IPS-11a (cell line): ENCODE results near the gene RECQL5.

Experiments
- H3K4me3 ChIP-seq: one replicate; pipeline ENCODE4 v1.5.1; 2013; ENCODE audit warnings: low read depth, low read length, control low read depth

RECQL5 gene

GRCh38 chr17:75619506-75620431, 47.2 kb downstream of the RECQL5 start:
- H3K4me3 ChIP-seq = no peak overlapping the region

DNA sequence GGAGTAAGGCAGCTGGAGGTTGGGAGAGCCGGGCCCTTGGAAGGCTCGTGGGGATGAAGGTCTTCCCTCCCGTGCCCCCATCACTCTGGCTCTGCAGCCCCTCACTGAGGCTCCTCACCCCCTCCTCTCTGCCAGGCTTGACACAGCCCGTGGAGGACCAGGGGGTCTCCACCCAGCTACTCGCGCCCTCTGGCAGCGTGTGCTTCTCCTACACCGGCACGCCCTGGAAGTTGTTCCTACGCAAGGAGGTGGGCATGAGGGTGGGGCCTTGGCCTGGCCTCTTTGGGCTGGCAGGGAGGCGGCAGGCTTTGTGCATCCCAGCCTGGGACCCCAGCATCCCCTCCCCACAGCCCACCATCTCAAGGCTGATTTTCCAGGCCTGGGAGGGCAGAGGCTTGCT, 49.3 kb downstream of the RECQL5 start:
- no peak overlapping the region for H3K4me3 ChIP-seq

GRCh38 chr17:75617218-75617617, 49.7 kb downstream of the RECQL5 start:
- H3K4me3 ChIP-seq = no peak overlapping the region

DNA sequence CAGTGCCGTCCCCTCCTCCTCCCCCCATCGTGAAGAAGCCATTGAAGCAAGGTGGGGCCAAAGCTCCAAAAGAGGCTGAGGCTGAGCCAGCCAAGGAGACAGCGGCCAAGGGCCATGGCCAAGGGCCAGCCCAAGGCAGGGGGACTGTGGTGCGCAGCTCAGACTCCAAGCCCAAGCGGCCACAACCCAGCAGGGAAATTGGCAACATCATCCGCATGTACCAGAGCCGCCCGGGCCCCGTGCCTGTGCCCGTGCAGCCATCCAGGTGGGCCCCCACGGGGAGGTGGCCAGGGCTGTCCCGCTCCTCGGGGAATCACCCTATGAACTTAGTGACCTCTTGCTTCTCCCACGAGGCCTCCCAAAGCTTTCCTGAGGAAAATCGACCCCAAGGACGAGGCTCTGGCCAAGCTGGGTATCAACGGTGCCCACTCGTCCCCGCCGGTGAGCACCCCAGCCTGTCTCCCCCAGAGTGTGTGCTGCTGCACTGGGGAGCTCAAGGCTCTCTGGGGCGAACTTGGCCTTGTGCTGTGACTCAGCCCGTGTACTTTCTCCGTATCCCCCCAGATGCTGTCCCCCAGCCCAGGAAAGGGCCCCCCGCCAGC, 50.3 kb downstream of the RECQL5 start:
- no peak overlapping the region for H3K4me3 ChIP-seq

- no peak overlapping the region for H3K4me3 ChIP-seq
These were observed 51.7 kb downstream of the RECQL5 start for GRCh38 chr17:75615301-75615700.

DNA sequence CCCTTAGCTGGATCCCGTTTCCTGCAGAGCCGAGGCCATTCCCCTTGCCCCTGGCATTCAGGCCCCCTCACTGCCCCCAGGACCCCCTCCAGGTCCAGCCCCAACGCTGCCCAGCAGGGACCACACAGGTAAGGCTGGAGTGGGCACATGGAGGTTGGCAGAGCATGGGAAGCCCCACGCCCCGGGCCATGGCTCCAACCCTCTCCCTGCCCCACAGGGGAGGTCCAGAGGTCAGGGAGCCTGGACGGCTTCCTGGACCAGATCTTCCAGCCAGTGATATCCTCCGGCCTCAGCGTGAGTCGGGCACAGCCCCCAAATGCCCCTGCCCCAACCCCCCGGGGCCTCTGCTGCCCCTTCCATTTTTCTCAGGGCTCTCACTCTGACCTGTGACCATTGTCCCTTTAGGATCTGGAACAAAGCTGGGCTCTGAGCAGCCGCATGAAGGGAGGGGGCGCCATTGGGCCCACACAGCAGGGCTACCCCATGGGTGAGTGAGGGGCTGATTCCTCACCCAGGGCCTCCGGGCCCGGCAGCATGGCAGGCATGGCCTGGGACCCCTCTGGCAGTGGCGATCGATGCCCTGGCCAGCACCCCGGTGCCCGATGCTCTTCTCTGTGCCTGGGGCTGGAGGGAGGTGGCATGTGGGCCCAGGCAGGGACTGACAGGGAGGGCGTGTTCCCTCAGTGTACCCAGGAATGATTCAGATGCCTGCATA, 52.2 kb downstream of the RECQL5 start:
- H3K4me3 ChIP-seq = no peak overlapping the region

GRCh38 chr17:75614006-75614405, 52.9 kb downstream of the RECQL5 start:
- no peak overlapping the region for H3K4me3 ChIP-seq

GRCh38 chr17:75612906-75613626, 53.9 kb downstream of the RECQL5 start:
- H3K4me3 ChIP-seq = no peak overlapping the region

- no peak overlapping the region for H3K4me3 ChIP-seq
These were observed 55.0 kb downstream of the RECQL5 start for GRCh38 chr17:75611851-75612429.

- H3K4me3 ChIP-seq = no peak overlapping the region
These were observed 56.6 kb downstream of the RECQL5 start for GRCh38 chr17:75610103-75610984.

DNA sequence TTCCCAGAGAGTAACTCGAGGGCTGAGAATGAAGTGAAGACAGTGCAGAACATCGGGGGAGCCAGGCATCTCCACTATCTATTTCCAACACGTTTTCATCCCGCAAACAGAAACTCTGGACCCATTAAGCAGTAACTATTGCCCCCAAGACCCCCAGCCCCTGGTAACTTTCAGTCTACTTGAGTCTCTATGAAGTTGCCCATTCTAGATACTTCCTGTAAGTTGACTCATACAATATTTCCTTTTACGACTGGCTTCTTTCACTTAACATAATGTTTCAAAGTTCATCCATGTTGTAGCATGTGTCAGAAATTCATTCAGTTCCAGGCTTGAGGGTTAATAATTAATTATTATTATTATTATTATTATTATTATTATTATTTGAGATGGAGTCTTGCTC, 59.9 kb downstream of the RECQL5 start:
- no peak overlapping the region for H3K4me3 ChIP-seq

DNA sequence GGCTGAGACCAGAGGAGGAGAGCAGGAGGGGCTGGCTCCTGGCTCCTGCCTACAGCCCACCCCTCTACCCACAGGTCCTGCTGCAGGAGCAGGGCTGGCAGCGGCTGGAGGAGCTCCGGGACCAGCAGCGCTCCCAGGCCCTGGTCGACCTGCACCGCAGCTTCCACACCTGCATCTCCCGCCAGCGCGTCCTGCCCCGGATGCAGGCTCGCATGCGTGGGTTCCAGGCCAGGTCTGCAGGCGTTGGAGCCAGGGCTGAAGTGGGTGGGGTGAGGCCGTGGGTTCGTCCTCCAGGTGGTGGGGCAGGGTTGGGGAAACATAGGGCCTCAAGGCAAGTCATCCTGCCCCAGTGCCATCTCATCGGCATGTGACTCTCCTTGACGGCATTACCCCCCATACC, 61.2 kb downstream of the RECQL5 start:
- no peak overlapping the region for H3K4me3 ChIP-seq

DNA sequence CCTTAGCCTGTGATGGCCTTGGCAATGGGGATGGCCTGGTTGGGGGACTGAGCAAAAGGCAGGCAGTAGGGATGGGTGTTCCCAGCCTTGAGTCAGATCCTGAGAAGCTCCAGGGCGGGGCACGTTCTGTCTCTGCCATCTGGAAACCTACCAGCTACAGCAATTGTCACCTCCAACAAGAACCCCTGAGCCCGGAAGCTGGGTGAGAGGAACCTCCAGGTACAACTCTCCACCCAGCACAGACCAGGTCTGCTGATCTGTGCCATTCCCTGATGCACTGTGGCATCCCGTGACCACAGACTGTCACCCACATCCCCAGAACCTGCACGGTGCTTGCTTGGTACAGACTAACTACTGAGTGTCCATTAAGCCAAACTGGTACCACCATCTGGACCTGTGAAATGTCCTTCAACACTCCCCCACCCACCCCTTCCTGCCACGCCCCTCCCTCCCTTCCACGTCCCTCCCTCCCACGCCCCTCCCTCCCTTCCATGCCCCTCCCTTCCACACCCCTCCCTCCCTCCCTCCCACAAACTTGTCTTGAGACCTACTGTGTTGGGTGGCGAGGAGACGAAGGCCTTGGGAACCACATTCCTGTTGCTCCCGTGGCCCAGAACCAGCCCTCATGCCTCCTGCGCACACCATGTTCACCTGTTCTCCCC, 62.8 kb downstream of the RECQL5 start:
- H3K4me3 ChIP-seq = no peak overlapping the region

DNA sequence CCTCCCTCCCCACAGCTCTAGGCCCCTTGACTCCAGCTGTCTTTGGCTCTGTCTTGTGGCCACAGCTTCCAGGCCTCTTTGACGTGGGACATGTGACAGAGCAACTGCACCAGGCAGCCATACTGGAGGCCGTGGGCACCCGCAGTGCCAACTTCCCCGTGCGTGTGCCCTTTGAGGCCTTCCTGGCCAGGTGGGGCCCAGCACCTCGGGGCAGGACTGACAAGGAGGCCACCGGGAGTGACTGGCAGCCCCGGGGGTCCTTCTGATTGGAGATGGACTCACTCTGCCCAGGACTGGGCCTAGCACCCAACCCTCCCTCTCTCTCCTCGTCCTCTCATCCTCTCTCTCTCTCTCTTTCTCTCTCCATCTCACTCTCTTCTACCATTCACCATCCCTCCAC, 63.8 kb downstream of the RECQL5 start:
- no peak overlapping the region for H3K4me3 ChIP-seq

DNA sequence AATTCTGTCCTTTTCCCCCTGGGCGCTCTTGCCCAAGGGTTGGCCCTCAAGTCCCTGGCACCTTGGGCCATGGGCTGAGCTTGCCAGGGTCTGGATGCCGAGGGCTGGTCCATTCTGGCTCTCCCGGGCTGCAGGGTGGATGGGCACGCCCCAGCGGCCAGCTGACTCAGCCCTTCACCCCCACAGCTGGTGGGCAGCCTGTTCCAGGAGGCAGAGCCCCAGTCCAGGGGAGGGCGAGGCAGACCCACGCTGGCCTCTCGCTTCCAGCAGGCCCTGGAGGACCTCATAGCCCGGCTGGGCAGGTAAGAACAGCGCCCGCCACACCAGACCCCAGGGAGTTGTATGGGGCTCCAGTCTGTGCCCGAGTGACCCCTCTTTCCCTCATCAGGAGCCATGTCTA, 64.3 kb downstream of the RECQL5 start:
- no peak overlapping the region for H3K4me3 ChIP-seq

- no peak overlapping the region for H3K4me3 ChIP-seq
These were observed 65.6 kb downstream of the RECQL5 start for GRCh38 chr17:75601057-75601987.

DNA sequence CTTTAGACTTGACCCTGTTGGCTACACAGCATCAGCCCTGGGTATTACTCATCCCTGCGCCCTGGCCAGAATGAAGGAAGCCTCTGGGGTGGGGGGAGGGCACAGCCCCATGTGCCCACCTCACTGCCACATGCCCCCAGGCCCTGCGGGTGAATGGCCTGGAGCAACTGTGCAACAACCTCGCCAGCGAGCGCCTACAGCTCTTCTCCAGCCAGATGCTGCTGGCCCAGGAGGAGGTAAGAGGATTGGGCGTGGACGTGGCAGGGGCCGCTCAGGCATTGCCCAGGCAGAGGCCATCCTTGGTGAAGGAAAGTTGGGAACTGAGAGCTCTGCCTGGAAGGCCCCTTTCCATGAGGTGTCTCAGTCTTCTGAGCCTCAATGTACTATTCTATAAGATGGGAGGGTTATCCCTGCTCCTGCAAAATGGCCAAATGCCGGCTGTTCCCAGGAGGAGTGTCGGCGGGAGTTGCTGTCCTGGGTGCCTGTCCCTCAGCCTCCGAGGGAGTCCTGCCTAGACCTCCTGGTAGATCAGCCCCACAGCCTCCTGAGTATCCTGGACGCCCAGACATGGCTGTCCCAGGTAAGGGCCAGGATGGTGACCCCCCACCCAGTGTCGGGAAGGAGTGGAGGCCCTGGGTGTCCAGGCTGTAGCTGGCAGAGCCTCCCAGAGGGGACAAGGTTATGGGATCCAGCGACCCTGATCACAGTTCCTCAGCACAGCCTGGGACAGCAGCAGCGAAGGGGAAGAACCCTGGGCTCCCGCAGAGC, 70.5 kb downstream of the RECQL5 start:
- no peak overlapping the region for H3K4me3 ChIP-seq
